ENCODE data around the gene LRRC72. TPM values are rescaled to one million over a fixed set of nuclear protein-coding genes. Genes with fewer than 3 reads are reported as not detected.

LRRC72 gene
- total and polyA plus RNA-seq, 4 donors: not detected

DNA sequence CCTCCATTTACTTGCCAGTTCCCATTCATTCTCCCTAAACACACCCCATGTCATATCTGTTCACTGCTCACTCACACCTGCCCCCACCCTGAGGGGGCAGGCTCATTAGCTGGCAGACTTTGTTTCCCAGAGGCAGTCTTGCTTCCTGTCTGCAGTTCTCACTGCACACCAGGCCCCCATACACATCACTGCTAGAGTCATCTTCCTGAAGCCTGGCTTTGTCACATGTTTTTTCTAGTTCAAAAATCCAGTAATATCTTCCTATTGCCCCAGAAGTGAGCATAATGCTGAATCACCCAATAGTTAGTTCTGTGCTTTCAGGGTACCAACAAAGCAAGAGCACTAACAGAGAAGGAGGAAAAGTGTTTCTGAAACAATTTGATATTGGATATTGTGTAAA is 1.9 kb downstream of the LRRC72 start:
- no peak for ATAC-seq (ENCODE audit: insufficient read depth, low FRiP score)
- Histone ChIP-seq H3K9ac (ENCODE audit: insufficient read depth in 1 of 2, low read length in 2 of 2) (no peak overlapping the region), H3K36me3 (ENCODE audit: control insufficient read depth in 4 of 4, insufficient read depth in 4 of 4, low read length in 4 of 4) (no peaks in the 10 kb centered on the region), H3K27ac (ENCODE audit: low read depth in 1 of 2, low read length in 1 of 2) (no peak overlapping the region), H3K27me3 (ENCODE audit: control insufficient read depth in 3 of 3, insufficient read depth in 3 of 3, low read length in 2 of 3) (no peaks in the 10 kb centered on the region), H3K9me3 (ENCODE audit: control insufficient read depth in 4 of 4, insufficient read depth in 3 of 4, low read length in 3 of 4) (no peaks in the 10 kb centered on the region), H3K4me1 (ENCODE audit: control insufficient read depth in 5 of 5, insufficient read depth in 5 of 5, low read length in 5 of 5) (no peaks in the 10 kb centered on the region), H3K4me3 (no peak overlapping the region)
- TF ChIP-seq, protein P1, sequence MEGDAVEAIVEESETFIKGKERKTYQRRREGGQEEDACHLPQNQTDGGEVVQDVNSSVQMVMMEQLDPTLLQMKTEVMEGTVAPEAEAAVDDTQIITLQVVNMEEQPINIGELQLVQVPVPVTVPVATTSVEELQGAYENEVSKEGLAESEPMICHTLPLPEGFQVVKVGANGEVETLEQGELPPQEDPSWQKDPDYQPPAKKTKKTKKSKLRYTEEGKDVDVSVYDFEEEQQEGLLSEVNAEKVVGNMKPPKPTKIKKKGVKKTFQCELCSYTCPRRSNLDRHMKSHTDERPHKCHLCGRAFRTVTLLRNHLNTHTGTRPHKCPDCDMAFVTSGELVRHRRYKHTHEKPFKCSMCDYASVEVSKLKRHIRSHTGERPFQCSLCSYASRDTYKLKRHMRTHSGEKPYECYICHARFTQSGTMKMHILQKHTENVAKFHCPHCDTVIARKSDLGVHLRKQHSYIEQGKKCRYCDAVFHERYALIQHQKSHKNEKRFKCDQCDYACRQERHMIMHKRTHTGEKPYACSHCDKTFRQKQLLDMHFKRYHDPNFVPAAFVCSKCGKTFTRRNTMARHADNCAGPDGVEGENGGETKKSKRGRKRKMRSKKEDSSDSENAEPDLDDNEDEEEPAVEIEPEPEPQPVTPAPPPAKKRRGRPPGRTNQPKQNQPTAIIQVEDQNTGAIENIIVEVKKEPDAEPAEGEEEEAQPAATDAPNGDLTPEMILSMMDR (IDR thresholded peaks at IDR 0.05; ENCODE audit: control extremely low read depth, extremely low read depth): no peak
- DNase-seq: no peak

- ATAC-seq (ENCODE audit: insufficient read depth, low FRiP score) (no peak), DNase-seq (no peak)
- Histone ChIP-seq H3K4me3 (no peak overlapping the region), H3K9ac (ENCODE audit: insufficient read depth in 1 of 2, low read length in 2 of 2) (no peak overlapping the region), H3K27me3 (ENCODE audit: control insufficient read depth in 3 of 3, insufficient read depth in 3 of 3, low read length in 2 of 3) (no peaks in the 10 kb centered on the region), H3K4me1 (ENCODE audit: control insufficient read depth in 5 of 5, insufficient read depth in 5 of 5, low read length in 5 of 5) (no peaks in the 10 kb centered on the region), H3K36me3 (ENCODE audit: control insufficient read depth in 4 of 4, insufficient read depth in 4 of 4, low read length in 4 of 4) (no peaks in the 10 kb centered on the region), H3K27ac (ENCODE audit: low read depth in 1 of 2, low read length in 1 of 2) (no peak overlapping the region), H3K9me3 (ENCODE audit: control insufficient read depth in 4 of 4, insufficient read depth in 3 of 4, low read length in 3 of 4) (no peaks in the 10 kb centered on the region)
- TF ChIP-seq, protein P1 (IDR thresholded peaks at IDR 0.05; ENCODE audit: control extremely low read depth, extremely low read depth): no peak
- 90 to 97% methylated on average over 1 of the region's 1 CpG for WGBS, 2 donors
Measured at GRCh38 chr7:16529697-16530096, 3.1 kb downstream of the LRRC72 start.

GRCh38 chr7:16531707-16532106 is 5.1 kb downstream of the LRRC72 start:
- Histone ChIP-seq H3K9me3 (ENCODE audit: control insufficient read depth in 4 of 4, insufficient read depth in 3 of 4, low read length in 3 of 4) (no peaks in the 10 kb centered on the region), H3K4me1 (ENCODE audit: control insufficient read depth in 5 of 5, insufficient read depth in 5 of 5, low read length in 5 of 5) (no peaks in the 10 kb centered on the region), H3K27me3 (ENCODE audit: control insufficient read depth in 3 of 3, insufficient read depth in 3 of 3, low read length in 2 of 3) (no peaks in the 10 kb centered on the region), H3K4me3 (no peak overlapping the region), H3K9ac (ENCODE audit: insufficient read depth in 1 of 2, low read length in 2 of 2) (no peak overlapping the region), H3K27ac (ENCODE audit: low read depth in 1 of 2, low read length in 1 of 2) (no peak overlapping the region), H3K36me3 (ENCODE audit: control insufficient read depth in 4 of 4, insufficient read depth in 4 of 4, low read length in 4 of 4) (no peaks in the 10 kb centered on the region)
- no peak for DNase-seq
- TF ChIP-seq, protein P1 (IDR thresholded peaks at IDR 0.05; ENCODE audit: control extremely low read depth, extremely low read depth): no peak
- WGBS, 2 donors: 65 to 69% methylated on average over 1 of the region's 1 CpG
- ATAC-seq (ENCODE audit: insufficient read depth, low FRiP score): no peak

DNA sequence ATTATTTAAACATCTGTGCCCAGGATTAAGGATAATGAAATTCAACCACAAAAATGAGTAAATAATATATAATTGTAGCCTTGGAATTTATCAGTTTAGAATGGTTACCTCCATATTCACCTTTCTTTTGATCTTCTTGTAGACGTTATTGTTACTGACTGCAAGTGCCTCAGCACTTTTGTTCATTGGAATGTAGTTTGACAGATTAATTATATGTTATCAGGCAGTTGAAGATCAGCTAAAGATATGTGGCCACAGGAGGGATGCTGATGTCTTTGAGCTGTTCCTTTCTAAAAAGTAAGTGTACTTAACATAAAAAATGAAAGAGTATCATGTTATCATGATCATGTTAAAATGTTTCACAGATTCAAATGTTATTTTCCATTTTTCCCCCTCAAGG is 5.6 kb downstream of the LRRC72 start:
- ATAC-seq (ENCODE audit: insufficient read depth, low FRiP score): no peak
- no peaks in the 10 kb centered on the region for H3K9me3 ChIP-seq (ENCODE audit: control insufficient read depth in 4 of 4, insufficient read depth in 3 of 4, low read length in 3 of 4)
- TF ChIP-seq, protein P1 (IDR thresholded peaks at IDR 0.05; ENCODE audit: control extremely low read depth, extremely low read depth): no peak
- no peaks in the 10 kb centered on the region for H3K4me1 ChIP-seq (ENCODE audit: control insufficient read depth in 5 of 5, insufficient read depth in 5 of 5, low read length in 5 of 5)
- H3K36me3 ChIP-seq (ENCODE audit: control insufficient read depth in 4 of 4, insufficient read depth in 4 of 4, low read length in 4 of 4): no peaks in the 10 kb centered on the region
- no peak for DNase-seq
- no peak overlapping the region for H3K4me3 ChIP-seq
- no peaks in the 10 kb centered on the region for H3K27me3 ChIP-seq (ENCODE audit: control insufficient read depth in 3 of 3, insufficient read depth in 3 of 3, low read length in 2 of 3)
- WGBS, 2 donors: 47 to 74% methylated on average over 1 of the region's 1 CpG
- H3K27ac ChIP-seq (ENCODE audit: low read depth in 1 of 2, low read length in 1 of 2): no peak overlapping the region
- H3K9ac ChIP-seq (ENCODE audit: insufficient read depth in 1 of 2, low read length in 2 of 2): no peak overlapping the region

Measured in lung (tissue), 12 donors.